Liver (tissue), 3 donors: Measurements from ENCODE around the gene SGIP1.

Experiments used
- CTCF ChIP-seq: fragments of 150-350 bp; IDR thresholded peaks from 2 replicates; pipeline ENCODE4 v1.5.1; 2017; ENCODE audit warnings: improper control_type of control experiment, low read depth, low read length; ENCODE audit not compliant: missing input control
- EGR1 ChIP-seq, 2 donors: IDR thresholded peaks; 2 replicates each; pipeline ENCODE4 v1.6.1; 2016 to 2018; ENCODE audit warnings: antibody characterized with exemption in 2 of 2, low read depth in 2 of 2
- RAD21 ChIP-seq, 2 donors: IDR thresholded peaks; 2 replicates each; pipeline ENCODE4 v1.6.1; 2016; ENCODE audit warnings: antibody characterized with exemption in 2 of 2, mild to moderate bottlenecking in 2 of 2
- RXRA ChIP-seq, 2 donors: IDR thresholded peaks; 2 replicates each; pipeline ENCODE4 v1.6.1; 2017 to 2018; ENCODE audit warnings: antibody characterized with exemption in 2 of 2, mild to moderate bottlenecking in 1 of 2
- SP1 ChIP-seq: IDR thresholded peaks from 2 replicates; pipeline ENCODE4 v1.6.1; 2018; ENCODE audit warnings: antibody characterized with exemption, mild to moderate bottlenecking
- TAF1 ChIP-seq: conservative IDR thresholded peaks from 2 replicates; pipeline ENCODE4 v1.6.1; 2016; ENCODE audit warnings: antibody characterized with exemption, mild to moderate bottlenecking
- YY1 ChIP-seq: IDR thresholded peaks from 2 replicates; pipeline ENCODE4 v1.6.1; 2016; ENCODE audit warnings: antibody characterized with exemption, mild to moderate bottlenecking
- TF ChIP-seq, protein P1 (sequence below): IDR thresholded peaks from 2 replicates; pipeline ENCODE4 v1.6.1; 2016; ENCODE audit warnings: antibody characterized with exemption, mild to moderate bottlenecking
- TF ChIP-seq, protein P2 (sequence below): IDR thresholded peaks from 2 replicates; pipeline ENCODE4 v1.6.1; 2016; ENCODE audit warnings: antibody characterized with exemption
- donor health status: healthy.
- donor health status: healthy.

DNA sequence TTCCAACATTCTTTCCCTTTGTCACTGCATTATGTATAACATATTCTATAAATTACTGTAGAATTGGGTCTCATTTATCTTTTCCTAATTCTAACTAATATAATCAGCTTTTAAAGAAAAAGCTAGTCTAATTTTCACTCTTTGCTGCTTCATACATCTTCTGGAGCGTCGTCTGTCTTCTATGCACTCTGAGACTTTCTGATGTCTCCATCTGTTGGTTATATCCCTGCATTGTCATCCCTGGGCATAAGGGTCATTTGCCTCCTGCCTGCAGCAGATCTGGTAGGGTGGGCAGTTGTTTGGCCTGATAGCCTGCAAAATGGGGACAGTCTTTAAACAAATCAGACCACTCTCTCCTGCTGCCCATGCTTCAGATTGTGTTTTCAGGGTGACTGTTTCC lies 177.5 kb downstream of the SGIP1 start:
- TF ChIP-seq SP1 (no peak), CTCF (no peak), EGR1 (IDR thresholded peaks at IDR 0.05; ENCODE audit: low read depth in 2 of 2) (no peak), RXRA (IDR thresholded peaks at IDR 0.05) (no peak), RAD21 (IDR thresholded peaks at IDR 0.05) (no peak), YY1 (no peak), TAF1 (no peak)
- TF ChIP-seq, protein P1, sequence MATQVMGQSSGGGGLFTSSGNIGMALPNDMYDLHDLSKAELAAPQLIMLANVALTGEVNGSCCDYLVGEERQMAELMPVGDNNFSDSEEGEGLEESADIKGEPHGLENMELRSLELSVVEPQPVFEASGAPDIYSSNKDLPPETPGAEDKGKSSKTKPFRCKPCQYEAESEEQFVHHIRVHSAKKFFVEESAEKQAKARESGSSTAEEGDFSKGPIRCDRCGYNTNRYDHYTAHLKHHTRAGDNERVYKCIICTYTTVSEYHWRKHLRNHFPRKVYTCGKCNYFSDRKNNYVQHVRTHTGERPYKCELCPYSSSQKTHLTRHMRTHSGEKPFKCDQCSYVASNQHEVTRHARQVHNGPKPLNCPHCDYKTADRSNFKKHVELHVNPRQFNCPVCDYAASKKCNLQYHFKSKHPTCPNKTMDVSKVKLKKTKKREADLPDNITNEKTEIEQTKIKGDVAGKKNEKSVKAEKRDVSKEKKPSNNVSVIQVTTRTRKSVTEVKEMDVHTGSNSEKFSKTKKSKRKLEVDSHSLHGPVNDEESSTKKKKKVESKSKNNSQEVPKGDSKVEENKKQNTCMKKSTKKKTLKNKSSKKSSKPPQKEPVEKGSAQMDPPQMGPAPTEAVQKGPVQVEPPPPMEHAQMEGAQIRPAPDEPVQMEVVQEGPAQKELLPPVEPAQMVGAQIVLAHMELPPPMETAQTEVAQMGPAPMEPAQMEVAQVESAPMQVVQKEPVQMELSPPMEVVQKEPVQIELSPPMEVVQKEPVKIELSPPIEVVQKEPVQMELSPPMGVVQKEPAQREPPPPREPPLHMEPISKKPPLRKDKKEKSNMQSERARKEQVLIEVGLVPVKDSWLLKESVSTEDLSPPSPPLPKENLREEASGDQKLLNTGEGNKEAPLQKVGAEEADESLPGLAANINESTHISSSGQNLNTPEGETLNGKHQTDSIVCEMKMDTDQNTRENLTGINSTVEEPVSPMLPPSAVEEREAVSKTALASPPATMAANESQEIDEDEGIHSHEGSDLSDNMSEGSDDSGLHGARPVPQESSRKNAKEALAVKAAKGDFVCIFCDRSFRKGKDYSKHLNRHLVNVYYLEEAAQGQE, result no peak
- TF ChIP-seq, protein P2, sequence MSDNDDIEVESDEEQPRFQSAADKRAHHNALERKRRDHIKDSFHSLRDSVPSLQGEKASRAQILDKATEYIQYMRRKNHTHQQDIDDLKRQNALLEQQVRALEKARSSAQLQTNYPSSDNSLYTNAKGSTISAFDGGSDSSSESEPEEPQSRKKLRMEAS, result no peak
